HepG2 (cell line): ENCODE results near the gene EYA2. TPM values are rescaled to one million over a fixed set of nuclear protein-coding genes. Genes with fewer than 3 reads are reported as not detected.

ENCODE experiments used
- ATF1 ChIP-seq: IDR thresholded peaks from 2 replicates; pipeline ENCODE4 v1.6.1; 2016; ENCODE audit warnings: mild to moderate bottlenecking, control low read depth
- BHLHE40 ChIP-seq: IDR thresholded peaks from 2 replicates; pipeline ENCODE4 v1.6.1; 2011; ENCODE audit warnings: low read length, improper control_type of control experiment
- CBX1 ChIP-seq: IDR thresholded peaks from one replicate; pipeline ENCODE4 v1.6.1; 2016; ENCODE audit warnings: antibody characterized with exemption, low read depth
- ETV6 ChIP-seq: sonication (generic); formaldehyde crosslinking; conservative IDR thresholded peaks from 2 replicates; pipeline ENCODE4 v1.4.0; 2020; ENCODE audit warnings: missing genetic modification reagents
- FOSL2 ChIP-seq: sonication (generic); formaldehyde crosslinking; IDR thresholded peaks from 2 replicates; pipeline ENCODE4 v1.4.0; 2020; ENCODE audit warnings: missing genetic modification reagents
- LCORL ChIP-seq, 2 experiments: fragments of 450-650 bp in 1 of 2; sonication (generic) in 1 of 2; formaldehyde crosslinking in 1 of 2; IDR thresholded peaks; 2 replicates each; pipeline versions ENCODE4 v1.5.0 to v1.6.1; 2017 to 2020; ENCODE audit warnings: antibody characterized with exemption in 1 of 2, missing genetic modification reagents in 1 of 2
- NFYB ChIP-seq: sonication (generic); formaldehyde crosslinking; IDR thresholded peaks from 2 replicates; pipeline ENCODE4 v1.4.0; 2020; ENCODE audit warnings: missing genetic modification reagents
- NR3C1 ChIP-seq: sonication (generic); formaldehyde crosslinking; IDR thresholded peaks from 2 replicates; pipeline ENCODE4 v1.4.0; 2020; ENCODE audit warnings: missing genetic modification reagents
- TBX2 ChIP-seq: sonication (generic); formaldehyde crosslinking; IDR thresholded peaks from 2 replicates; pipeline ENCODE4 v1.5.0; 2020; ENCODE audit warnings: missing genetic modification reagents, mild to moderate bottlenecking, borderline replicate concordance
- TEAD2 ChIP-seq: sonication (generic); formaldehyde crosslinking; IDR thresholded peaks from 2 replicates; pipeline ENCODE4 v1.9.0; 2021; ENCODE audit warnings: missing genetic modification reagents
- ZC3H4 ChIP-seq: sonication (generic); formaldehyde crosslinking; IDR thresholded peaks from 2 replicates; pipeline ENCODE4 v1.4.0; 2020; ENCODE audit warnings: missing genetic modification reagents, borderline replicate concordance
- ZNF343 ChIP-seq: sonication (generic); formaldehyde crosslinking; IDR thresholded peaks from 2 replicates; pipeline ENCODE4 v1.4.0; 2020; ENCODE audit warnings: mild to moderate bottlenecking, missing genetic modification reagents
- ZNF589 ChIP-seq: sonication (generic); formaldehyde crosslinking; conservative IDR thresholded peaks from 2 replicates; pipeline ENCODE4 v1.8.0; 2022; ENCODE audit warnings: mild to moderate bottlenecking, moderate library complexity, missing genetic modification reagents
- ZNF614 ChIP-seq: IDR thresholded peaks from 2 replicates; pipeline ENCODE4 v1.6.1; 2018; ENCODE audit warnings: missing biosample characterization, missing genetic modification reagents, inconsistent platforms, borderline replicate concordance
- polyA plus RNA-seq, 8 experiments: library from polyadenylated mRNA; depleted of rRNA in 3 of 8; stranded (reverse) in 7 of 8; unstranded in 1 of 8; fragments of >200 nt; fragmentation: Illumina TruSeq in 4 of 8; extraction: Trizol in 4 of 8; gene quantifications; 2 replicates each; pipeline versions ENCODE4 v1.2.1 to v1.2.3, GENCODE V29; 2011 to 2016; ENCODE audit warnings: low read depth in 4 of 8, missing spikeins in 1 of 8, mixed read lengths in 1 of 8; ENCODE audit not compliant: insufficient read depth in 1 of 8
- total RNA-seq, 5 experiments: library from RNA; depleted of rRNA; stranded (reverse); fragments of >200 nt; fragmentation: Illumina TruSeq; extraction: Trizol; gene quantifications; 2 replicates each; pipeline ENCODE4 v1.2.3, GENCODE V29; 2016; ENCODE audit warnings: low read depth in 1 of 5
- TF ChIP-seq, protein P1 (sequence below): sonication (generic); formaldehyde crosslinking; IDR thresholded peaks from 2 replicates; pipeline ENCODE4 v1.4.0; 2020; ENCODE audit warnings: missing genetic modification reagents
- TF ChIP-seq, protein P2 (sequence below): sonication (generic); formaldehyde crosslinking; IDR thresholded peaks from 2 replicates; pipeline ENCODE4 v1.8.1; 2023; ENCODE audit warnings: mild to moderate bottlenecking, moderate library complexity, missing genetic modification reagents
- TF ChIP-seq, protein P3 (sequence below): sonication (generic); formaldehyde crosslinking; IDR thresholded peaks from 2 replicates; pipeline ENCODE4 v1.5.0; 2020; ENCODE audit warnings: mild to moderate bottlenecking, missing genetic modification reagents, borderline replicate concordance
- TF ChIP-seq, protein P4 (sequence below): sonication (generic); formaldehyde crosslinking; IDR thresholded peaks from 2 replicates; pipeline ENCODE4 v1.4.0; 2020; ENCODE audit warnings: missing genetic modification reagents
- TF ChIP-seq, protein P5 (sequence below): sonication (generic); formaldehyde crosslinking; IDR thresholded peaks from 2 replicates; pipeline ENCODE4 v1.4.0; 2020; ENCODE audit warnings: mild to moderate bottlenecking, low read depth, missing genetic modification reagents

The EYA2 gene
- total and polyA plus RNA-seq, 2 of the 13 experiments (the other 11 are each of a cell fraction or from before 2014, with no cell fraction given) = not detected

DNA sequence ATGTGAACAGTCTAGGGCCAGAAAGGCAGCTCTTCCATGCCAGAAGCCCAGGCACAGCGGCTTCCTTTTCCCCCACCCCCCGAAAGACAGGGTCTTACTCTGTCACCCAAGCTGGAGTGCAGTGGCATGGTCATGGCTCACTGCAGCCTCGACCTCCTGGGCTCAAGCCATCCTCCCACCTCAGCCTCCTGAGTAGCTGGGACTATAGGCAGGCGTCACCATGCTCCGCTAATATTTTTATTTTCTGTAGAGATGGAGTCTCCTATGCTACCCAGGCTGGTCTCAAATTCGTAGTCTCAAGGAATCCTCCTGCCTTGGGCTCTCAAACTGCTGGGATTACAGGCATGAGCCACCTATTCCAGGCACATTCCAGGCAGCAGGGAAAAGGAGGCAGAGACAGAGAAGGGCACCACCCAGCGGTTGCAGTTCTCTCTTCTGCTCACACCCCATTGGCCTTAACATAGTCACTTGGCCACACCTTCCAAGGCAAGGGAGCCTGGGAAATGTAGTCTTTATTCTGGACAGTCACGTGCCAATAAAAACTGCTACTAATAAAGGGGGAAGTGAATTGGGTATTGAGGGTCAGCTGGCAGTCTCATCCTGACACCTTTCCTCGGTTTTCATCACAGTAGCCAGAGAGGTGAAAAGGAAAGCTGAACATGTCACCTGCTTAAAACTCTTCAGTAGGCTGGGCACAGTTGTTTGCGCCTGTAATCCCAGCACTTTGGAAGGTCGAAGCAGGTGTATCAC lies 255.9 kb downstream of the EYA2 start (continued):
- TF ChIP-seq, protein P1, sequence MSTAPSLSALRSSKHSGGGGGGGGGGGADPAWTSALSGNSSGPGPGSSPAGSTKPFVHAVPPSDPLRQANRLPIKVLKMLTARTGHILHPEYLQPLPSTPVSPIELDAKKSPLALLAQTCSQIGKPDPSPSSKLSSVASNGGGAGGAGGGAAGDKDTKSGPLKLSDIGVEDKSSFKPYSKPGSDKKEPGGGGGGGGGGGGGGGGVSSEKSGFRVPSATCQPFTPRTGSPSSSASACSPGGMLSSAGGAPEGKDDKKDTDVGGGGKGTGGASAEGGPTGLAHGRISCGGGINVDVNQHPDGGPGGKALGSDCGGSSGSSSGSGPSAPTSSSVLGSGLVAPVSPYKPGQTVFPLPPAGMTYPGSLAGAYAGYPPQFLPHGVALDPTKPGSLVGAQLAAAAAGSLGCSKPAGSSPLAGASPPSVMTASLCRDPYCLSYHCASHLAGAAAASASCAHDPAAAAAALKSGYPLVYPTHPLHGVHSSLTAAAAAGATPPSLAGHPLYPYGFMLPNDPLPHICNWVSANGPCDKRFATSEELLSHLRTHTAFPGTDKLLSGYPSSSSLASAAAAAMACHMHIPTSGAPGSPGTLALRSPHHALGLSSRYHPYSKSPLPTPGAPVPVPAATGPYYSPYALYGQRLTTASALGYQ (CRISPR knock-in tag) = no peak
- no peak for TF ChIP-seq LCORL (IDR thresholded peaks at IDR 0.05)
- 0 out of 2 replicates have a peak, but pooled peaks have one; percentile 15 for TF ChIP-seq LCORL (CRISPR knock-in tag; IDR thresholded peaks at IDR 0.05)
- TF ChIP-seq, protein P2, sequence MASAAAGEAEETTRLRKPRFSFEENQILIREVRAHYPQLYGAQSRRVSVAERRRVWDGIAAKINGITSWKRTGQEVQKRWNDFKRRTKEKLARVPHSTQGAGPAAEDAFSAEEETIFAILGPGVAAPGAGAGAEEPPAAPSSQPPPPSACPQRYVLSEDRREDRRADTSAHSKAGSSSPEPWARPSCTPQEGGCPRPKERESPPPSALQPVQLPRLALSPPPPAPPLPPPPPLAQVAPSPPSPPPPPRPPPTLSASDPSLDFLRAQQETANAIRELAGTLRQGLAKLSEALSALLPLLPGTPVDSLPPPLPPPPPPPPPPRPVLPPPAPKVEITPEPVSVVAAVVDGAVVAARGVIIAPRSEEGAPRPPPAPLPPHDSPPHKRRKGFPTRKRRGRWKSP (CRISPR knock-in tag) = no peak
- no peak for TF ChIP-seq ZNF589 (CRISPR knock-in tag)
- no peak for TF ChIP-seq ZC3H4 (CRISPR knock-in tag)
- peak; percentile 51 for TF ChIP-seq CBX1
- TF ChIP-seq, protein P3, sequence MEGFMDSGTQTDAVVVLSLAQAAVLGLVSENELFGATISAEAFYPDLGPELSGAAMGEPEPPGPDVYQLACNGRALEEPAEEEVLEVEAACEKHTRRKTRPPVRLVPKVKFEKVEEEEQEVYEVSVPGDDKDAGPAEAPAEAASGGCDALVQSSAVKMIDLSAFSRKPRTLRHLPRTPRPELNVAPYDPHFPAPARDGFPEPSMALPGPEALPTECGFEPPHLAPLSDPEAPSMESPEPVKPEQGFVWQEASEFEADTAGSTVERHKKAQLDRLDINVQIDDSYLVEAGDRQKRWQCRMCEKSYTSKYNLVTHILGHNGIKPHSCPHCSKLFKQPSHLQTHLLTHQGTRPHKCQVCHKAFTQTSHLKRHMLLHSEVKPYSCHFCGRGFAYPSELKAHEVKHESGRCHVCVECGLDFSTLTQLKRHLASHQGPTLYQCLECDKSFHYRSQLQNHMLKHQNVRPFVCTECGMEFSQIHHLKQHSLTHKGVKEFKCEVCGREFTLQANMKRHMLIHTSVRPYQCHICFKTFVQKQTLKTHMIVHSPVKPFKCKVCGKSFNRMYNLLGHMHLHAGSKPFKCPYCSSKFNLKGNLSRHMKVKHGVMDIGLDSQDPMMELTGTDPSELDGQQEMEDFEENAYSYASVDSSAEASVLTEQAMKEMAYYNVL (CRISPR knock-in tag) = no peak
- TF ChIP-seq, protein P4, sequence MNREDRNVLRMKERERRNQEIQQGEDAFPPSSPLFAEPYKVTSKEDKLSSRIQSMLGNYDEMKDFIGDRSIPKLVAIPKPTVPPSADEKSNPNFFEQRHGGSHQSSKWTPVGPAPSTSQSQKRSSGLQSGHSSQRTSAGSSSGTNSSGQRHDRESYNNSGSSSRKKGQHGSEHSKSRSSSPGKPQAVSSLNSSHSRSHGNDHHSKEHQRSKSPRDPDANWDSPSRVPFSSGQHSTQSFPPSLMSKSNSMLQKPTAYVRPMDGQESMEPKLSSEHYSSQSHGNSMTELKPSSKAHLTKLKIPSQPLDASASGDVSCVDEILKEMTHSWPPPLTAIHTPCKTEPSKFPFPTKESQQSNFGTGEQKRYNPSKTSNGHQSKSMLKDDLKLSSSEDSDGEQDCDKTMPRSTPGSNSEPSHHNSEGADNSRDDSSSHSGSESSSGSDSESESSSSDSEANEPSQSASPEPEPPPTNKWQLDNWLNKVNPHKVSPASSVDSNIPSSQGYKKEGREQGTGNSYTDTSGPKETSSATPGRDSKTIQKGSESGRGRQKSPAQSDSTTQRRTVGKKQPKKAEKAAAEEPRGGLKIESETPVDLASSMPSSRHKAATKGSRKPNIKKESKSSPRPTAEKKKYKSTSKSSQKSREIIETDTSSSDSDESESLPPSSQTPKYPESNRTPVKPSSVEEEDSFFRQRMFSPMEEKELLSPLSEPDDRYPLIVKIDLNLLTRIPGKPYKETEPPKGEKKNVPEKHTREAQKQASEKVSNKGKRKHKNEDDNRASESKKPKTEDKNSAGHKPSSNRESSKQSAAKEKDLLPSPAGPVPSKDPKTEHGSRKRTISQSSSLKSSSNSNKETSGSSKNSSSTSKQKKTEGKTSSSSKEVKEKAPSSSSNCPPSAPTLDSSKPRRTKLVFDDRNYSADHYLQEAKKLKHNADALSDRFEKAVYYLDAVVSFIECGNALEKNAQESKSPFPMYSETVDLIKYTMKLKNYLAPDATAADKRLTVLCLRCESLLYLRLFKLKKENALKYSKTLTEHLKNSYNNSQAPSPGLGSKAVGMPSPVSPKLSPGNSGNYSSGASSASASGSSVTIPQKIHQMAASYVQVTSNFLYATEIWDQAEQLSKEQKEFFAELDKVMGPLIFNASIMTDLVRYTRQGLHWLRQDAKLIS (CRISPR knock-in tag) = 0 out of 2 replicates have a peak, but pooled peaks have one; percentile 56
- TF ChIP-seq, protein P5, sequence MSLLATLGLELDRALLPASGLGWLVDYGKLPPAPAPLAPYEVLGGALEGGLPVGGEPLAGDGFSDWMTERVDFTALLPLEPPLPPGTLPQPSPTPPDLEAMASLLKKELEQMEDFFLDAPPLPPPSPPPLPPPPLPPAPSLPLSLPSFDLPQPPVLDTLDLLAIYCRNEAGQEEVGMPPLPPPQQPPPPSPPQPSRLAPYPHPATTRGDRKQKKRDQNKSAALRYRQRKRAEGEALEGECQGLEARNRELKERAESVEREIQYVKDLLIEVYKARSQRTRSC (CRISPR knock-in tag) = 0 out of 2 replicates have a peak, but pooled peaks have one; percentile 42
- TF ChIP-seq NR3C1 (CRISPR knock-in tag) = no peak
- TF ChIP-seq TEAD2 (CRISPR knock-in tag) = no peak
- TF ChIP-seq ZNF343 (CRISPR knock-in tag) = 0 out of 2 replicates have a peak, but pooled peaks have one; percentile 48
- peak; percentile 66 for TF ChIP-seq FOSL2 (CRISPR knock-in tag)
- peak; percentile 87 for TF ChIP-seq NFYB
- TF ChIP-seq BHLHE40 = peak; percentile 98
- no peak for TF ChIP-seq ATF1
- TF ChIP-seq ETV6 (CRISPR knock-in tag) = no peak
- TF ChIP-seq TBX2 = peak; percentile 71; the same call in 1 of the 2 replicates
- peak; percentile 55; the same call in 1 of the 2 replicates for TF ChIP-seq ZNF614 (CRISPR knock-in tag)
